HEK293 (cell line): ENCODE data around the gene ARNT2.

Experiments used
- CTCF ChIA-PET: fragments of 350-600 bp; formaldehyde crosslinking; extraction: SDS; loops from one replicate; lab custom pipeline; 2021; ENCODE audit warnings: antibody characterized with exemption; lab: Yijun Ruan, JAX
- POLR2A ChIA-PET: fragments of 300-600 bp; formaldehyde crosslinking; extraction: SDS; loops from one replicate; lab custom pipeline; 2020; ENCODE audit warnings: antibody characterized with exemption, inconsistent platforms; lab: Yijun Ruan, JAX
- H3K27ac ChIP-seq: fragments of 200-500 bp; sonication (Bioruptor generic); 2 replicates; pipeline ENCODE4 v1.5.1; 2014; ENCODE audit warnings: low read depth, low read length, control low read depth, inconsistent platforms; ENCODE audit errors: extremely low read depth
- H3K36me3 ChIP-seq, 2 experiments: fragments of 200-500 bp in 1 of 2; sonication (Bioruptor generic) in 1 of 2; 1 replicate in 1 of 2; 2 replicates in 1 of 2; pipeline ENCODE4 v1.5.1; 2014 to 2017; ENCODE audit warnings: inconsistent platforms in 2 of 2, low read length in 2 of 2; ENCODE audit not compliant: control insufficient read depth in 2 of 2, insufficient read depth in 1 of 2
- H3K4me1 ChIP-seq: fragments of 200-500 bp; sonication (Bioruptor generic); 2 replicates; pipeline ENCODE4 v1.5.1; 2014; ENCODE audit warnings: mild to moderate bottlenecking, low read length, inconsistent platforms; ENCODE audit not compliant: control insufficient read depth, insufficient read depth
- H3K4me3 ChIP-seq: 2 replicates; pipeline ENCODE4 v1.5.1; 2011; ENCODE audit warnings: low read depth, mild to moderate bottlenecking, control low read depth, low read length, moderate library complexity
- H3K9me3 ChIP-seq: fragments of 200-500 bp; sonication (Bioruptor generic); 2 replicates; pipeline ENCODE4 v1.5.1; 2014; ENCODE audit warnings: low read depth, low read length, inconsistent platforms; ENCODE audit not compliant: control insufficient read depth, insufficient read depth
- GLIS2 ChIP-seq: fragments of 450-650 bp; formaldehyde crosslinking; IDR thresholded peaks from 2 replicates; pipeline ENCODE4 v1.5.1; 2016; ENCODE audit warnings: missing biosample characterization, missing genetic modification characterization
- MYNN ChIP-seq: fragments of 450-650 bp; formaldehyde crosslinking; IDR thresholded peaks from 2 replicates; pipeline ENCODE4 v1.5.1; 2016; ENCODE audit warnings: missing biosample characterization, missing genetic modification characterization, borderline replicate concordance
- PRDM2 ChIP-seq: fragments of 450-650 bp; formaldehyde crosslinking; IDR thresholded peaks from 2 replicates; pipeline ENCODE4 v1.5.1; 2016; ENCODE audit warnings: missing biosample characterization, missing genetic modification characterization, borderline replicate concordance
- RBAK ChIP-seq: fragments of 450-650 bp; formaldehyde crosslinking; IDR thresholded peaks from 2 replicates; pipeline ENCODE4 v1.5.1; 2016; ENCODE audit warnings: missing biosample characterization, missing genetic modification characterization
- TCF7L2 ChIP-seq: IDR thresholded peaks from 2 replicates; pipeline ENCODE4 v1.6.1; 2011; ENCODE audit warnings: low read depth, mild to moderate bottlenecking, inconsistent platforms, low read length, moderate library complexity, borderline replicate concordance
- ZBTB44 ChIP-seq: fragments of 450-650 bp; IDR thresholded peaks from 2 replicates; pipeline ENCODE4 v1.5.1; 2018; ENCODE audit warnings: missing biosample characterization, mild to moderate bottlenecking, missing genetic modification characterization
- ZBTB8A ChIP-seq: fragments of 450-650 bp; formaldehyde crosslinking; IDR thresholded peaks from 2 replicates; pipeline ENCODE4 v1.5.1; 2016; ENCODE audit warnings: missing biosample characterization, missing genetic modification characterization
- ZFP37 ChIP-seq: fragments of 450-650 bp; formaldehyde crosslinking; IDR thresholded peaks from 2 replicates; pipeline ENCODE4 v1.5.1; 2016; ENCODE audit warnings: missing biosample characterization, missing genetic modification characterization
- ZNF157 ChIP-seq: fragments of 450-650 bp; formaldehyde crosslinking; IDR thresholded peaks from 2 replicates; pipeline ENCODE4 v1.5.1; 2016; ENCODE audit warnings: missing biosample characterization, missing genetic modification characterization
- ZNF169 ChIP-seq: fragments of 450-650 bp; formaldehyde crosslinking; IDR thresholded peaks from 2 replicates; pipeline ENCODE4 v1.5.1; 2016; ENCODE audit warnings: missing biosample characterization, missing genetic modification characterization
- ZNF2 ChIP-seq: fragments of 450-650 bp; formaldehyde crosslinking; IDR thresholded peaks from 2 replicates; pipeline ENCODE4 v1.5.1; 2016; ENCODE audit warnings: missing biosample characterization, missing genetic modification characterization
- ZNF26 ChIP-seq: fragments of 450-650 bp; formaldehyde crosslinking; IDR thresholded peaks from 2 replicates; pipeline ENCODE4 v1.5.1; 2016; ENCODE audit warnings: missing biosample characterization, missing genetic modification characterization
- ZNF560 ChIP-seq: fragments of 450-650 bp; formaldehyde crosslinking; IDR thresholded peaks from 2 replicates; pipeline ENCODE4 v1.5.1; 2017; ENCODE audit warnings: missing biosample characterization, missing genetic modification characterization, borderline replicate concordance
- ZNF585B ChIP-seq: fragments of 450-650 bp; formaldehyde crosslinking; IDR thresholded peaks from 2 replicates; pipeline ENCODE4 v1.5.1; 2016; ENCODE audit warnings: missing biosample characterization, missing genetic modification characterization
- ZNF596 ChIP-seq: fragments of 450-650 bp; IDR thresholded peaks from 2 replicates; pipeline ENCODE4 v1.5.0; 2018; ENCODE audit warnings: missing biosample characterization, mild to moderate bottlenecking, missing genetic modification characterization, moderate library complexity
- ZNF639 ChIP-seq: fragments of 450-650 bp; formaldehyde crosslinking; IDR thresholded peaks from 2 replicates; pipeline ENCODE4 v1.5.1; 2016; ENCODE audit warnings: missing biosample characterization, missing genetic modification characterization
- ZNF664 ChIP-seq: fragments of 450-650 bp; formaldehyde crosslinking; IDR thresholded peaks from 2 replicates; pipeline ENCODE4 v1.5.1; 2016; ENCODE audit warnings: missing biosample characterization, missing genetic modification characterization
- ZNF768 ChIP-seq: fragments of 450-650 bp; formaldehyde crosslinking; IDR thresholded peaks from 2 replicates; pipeline ENCODE4 v1.5.1; 2018; ENCODE audit warnings: missing biosample characterization, mild to moderate bottlenecking, missing genetic modification characterization

Gene ARNT2

GRCh38 chr15:80501476-80501875, 97.3 kb downstream of the ARNT2 start:
- peaks cover 4% of the 10 kb centered on the region; the same call in 1 of the 2 replicates for H3K4me1 ChIP-seq
- TF ChIP-seq GLIS2 (tag by site-specific recombination) = no peak
- no peak for TF ChIP-seq ZNF639 (tag by site-specific recombination)
- TF ChIP-seq ZNF664 (tag by site-specific recombination) = no peak
- no peak for TF ChIP-seq ZNF560 (tag by site-specific recombination)
- TF ChIP-seq ZBTB44 (tag by site-specific recombination) = no peak
- TF ChIP-seq ZNF768 (tag by site-specific recombination) = no peak
- TF ChIP-seq TCF7L2 = no peak
- H3K9me3 ChIP-seq = no peaks in the 10 kb centered on the region
- H3K36me3 ChIP-seq = no peaks in the 10 kb centered on the region
- CTCF ChIA-PET = no interaction called here
- no peak overlapping the region for H3K4me3 ChIP-seq
- POLR2A ChIA-PET = no interaction called here
- H3K27ac ChIP-seq = no peak overlapping the region

- no peaks in the 10 kb centered on the region for H3K36me3 ChIP-seq
- no peak for TF ChIP-seq ZNF596
- no peak for TF ChIP-seq RBAK (tag by site-specific recombination)
- TF ChIP-seq ZNF26 (tag by site-specific recombination) = no peak
- TF ChIP-seq ZBTB8A (tag by site-specific recombination) = no peak
- no peak for TF ChIP-seq ZFP37 (tag by site-specific recombination)
- no peak for TF ChIP-seq PRDM2
- TF ChIP-seq ZNF157 (tag by site-specific recombination) = no peak
- no peak for TF ChIP-seq ZBTB44 (tag by site-specific recombination)
- TF ChIP-seq ZNF585B (tag by site-specific recombination) = no peak
- TF ChIP-seq MYNN (tag by site-specific recombination) = no peak
- TF ChIP-seq ZNF169 (tag by site-specific recombination) = no peak
- no peak for TF ChIP-seq ZNF560 (tag by site-specific recombination)
- TF ChIP-seq ZNF2 (tag by site-specific recombination) = no peak
- TF ChIP-seq, all 188 proteins: peak for 0
- POLR2A ChIA-PET = no interaction called here
- CTCF ChIA-PET = no interaction called here
- Histone ChIP-seq H3K4me3 (no peak overlapping the region), H3K27ac (no peak overlapping the region), H3K4me1 (peaks cover 4% of the 10 kb centered on the region; the same call in 1 of the 2 replicates), H3K9me3 (no peaks in the 10 kb centered on the region)
Measured at GRCh38 chr15:80502782-80503181, 98.6 kb downstream of the ARNT2 start.
